H1 (cell line): ENCODE data around the gene EXOSC5. TPM values are rescaled to one million over a fixed set of nuclear protein-coding genes. Genes with fewer than 3 reads are reported as not detected.

Experiments used
- CTCF ChIA-PET: fragments of 300-600 bp; sonication (Branson Sonifier 250); formaldehyde crosslinking; loops from one replicate; lab custom pipeline; 2021; ENCODE audit not compliant: partially characterized antibody; lab: Charles Lee
- POLR2A ChIA-PET: fragments of 300-600 bp; sonication (Branson Sonifier 250); formaldehyde crosslinking; loops from one replicate; lab custom pipeline; 2021; ENCODE audit warnings: inconsistent platforms; ENCODE audit not compliant: partially characterized antibody; lab: Charles Lee
- DNase-seq, 2 experiments: peaks; one replicate each; pipeline versions ENCODE4 v3.0.0 to v3.0.0-alpha.2; 2010 to 2022; ENCODE audit warnings: low spot score in 2 of 2, low read depth in 1 of 2, mixed read lengths in 1 of 2
- FAIRE-seq: peaks from 2 replicates; lab custom pipeline; 2011; peaks lifted over from hg19 to GRCh38; lab: Jason Lieb, UNC
- H2AFZ ChIP-seq: 2 replicates; pipeline ENCODE4 v1.8.1; 2012; ENCODE audit warnings: low read length, inconsistent platforms
- H2AK5ac ChIP-seq: 2 replicates; pipeline ENCODE4 v1.6.1; 2013; ENCODE audit warnings: low read depth, low read length
- H2BK120ac ChIP-seq: replicated peaks from 2 replicates; pipeline ENCODE3; 2013; ENCODE audit warnings: low read depth, low read length, inconsistent platforms
- H2BK12ac ChIP-seq: 2 replicates; pipeline ENCODE4 v1.6.1; 2013; ENCODE audit warnings: low read depth, low read length
- H2BK15ac ChIP-seq: 2 replicates; pipeline ENCODE4 v1.6.1; 2013; ENCODE audit warnings: low read length
- H2BK20ac ChIP-seq: 2 replicates; pipeline ENCODE4 v1.6.1; 2013; ENCODE audit warnings: low read length
- H2BK5ac ChIP-seq: 2 replicates; pipeline ENCODE4 v1.6.1; 2013; ENCODE audit warnings: low read depth, low read length
- H3K14ac ChIP-seq: 2 replicates; pipeline ENCODE4 v1.6.1; 2013; ENCODE audit warnings: inconsistent platforms; ENCODE audit not compliant: insufficient read length
- H3K18ac ChIP-seq: 2 replicates; pipeline ENCODE4 v1.6.1; 2013; ENCODE audit warnings: low read length; ENCODE audit errors: extremely low read depth
- H3K23ac ChIP-seq: 2 replicates; pipeline ENCODE4 v1.6.1; 2013; ENCODE audit warnings: inconsistent platforms; ENCODE audit not compliant: insufficient read length
- H3K23me2 ChIP-seq: 2 replicates; pipeline ENCODE4 v1.6.1; 2013; ENCODE audit warnings: low read depth, low read length
- H3K27ac ChIP-seq: 2 replicates; pipeline ENCODE4 v1.6.1; 2011; ENCODE audit warnings: low read depth, low read length, inconsistent platforms
- H3K27me3 ChIP-seq, 4 experiments: replicated peaks in 1 of 4; 1 replicate in 1 of 4; 2 replicates in 3 of 4; pipeline versions ENCODE4 v1.6.1 to v1.8.1; 2011 to 2013; ENCODE audit warnings: low read length in 3 of 4, mild to moderate bottlenecking in 3 of 4, inconsistent platforms in 2 of 4, mixed read lengths in 2 of 4, moderate library complexity in 1 of 4; ENCODE audit not compliant: control insufficient read depth in 3 of 4, insufficient read depth in 3 of 4; ENCODE audit errors: extremely low read depth in 1 of 4
- H3K36me3 ChIP-seq, 4 experiments: 2 replicates each; pipeline versions ENCODE4 v1.6.1 to v1.8.1; 2011 to 2013; ENCODE audit warnings: mild to moderate bottlenecking in 4 of 4, low read length in 3 of 4, moderate library complexity in 2 of 4, control low read depth in 1 of 4, inconsistent platforms in 1 of 4; ENCODE audit not compliant: insufficient read depth in 4 of 4, control insufficient read depth in 2 of 4
- H3K4ac ChIP-seq: replicated peaks from 2 replicates; pipeline ENCODE3; 2013; ENCODE audit warnings: low read length, low read depth, mixed read lengths, inconsistent platforms; ENCODE audit not compliant: insufficient read length
- H3K4me1 ChIP-seq, 4 experiments: replicated peaks in 1 of 4; 1 replicate in 1 of 4; 2 replicates in 3 of 4; pipeline versions ENCODE4 v1.6.1 to v1.8.1; 2011 to 2013; ENCODE audit warnings: low read length in 3 of 4, inconsistent platforms in 2 of 4, mixed read lengths in 1 of 4; ENCODE audit not compliant: insufficient read depth in 4 of 4, control insufficient read depth in 3 of 4
- H3K4me2 ChIP-seq, 2 experiments: 2 replicates each; pipeline versions ENCODE4 v1.6.1 to v1.8.1; 2011 to 2013; ENCODE audit warnings: low read depth in 2 of 2, low read length in 2 of 2, control low read depth in 1 of 2, inconsistent platforms in 1 of 2, mild to moderate bottlenecking in 1 of 2; ENCODE audit not compliant: insufficient read depth in 1 of 2
- H3K4me3 ChIP-seq, 4 experiments: fragments of 200-600, 300-600 bp in 1 of 4; sonication (generic), shearing (Covaris generic), sonication (Bioruptor Twin) in 1 of 4; 2 replicates each; pipeline versions ENCODE4 v1.5.1 to v1.8.1; 2011 to 2016; ENCODE audit warnings: low read length in 4 of 4, low read depth in 3 of 4, control low read depth in 2 of 4, inconsistent platforms in 2 of 4, mild to moderate bottlenecking in 2 of 4, mixed read lengths in 1 of 4, moderate library complexity in 1 of 4; ENCODE audit not compliant: insufficient read depth in 2 of 4; ENCODE audit errors: extremely low read depth in 1 of 4
- H3K56ac ChIP-seq: replicated peaks from 2 replicates; pipeline ENCODE3; 2013; ENCODE audit warnings: low read depth, mild to moderate bottlenecking, mixed read lengths, low read length, inconsistent platforms; ENCODE audit not compliant: insufficient read length
- H3K79me1 ChIP-seq: 2 replicates; pipeline ENCODE4 v1.6.1; 2013; ENCODE audit warnings: low read depth, low read length, control low read depth
- H3K79me2 ChIP-seq, 2 experiments: 2 replicates each; pipeline versions ENCODE4 v1.6.1 to v1.8.1; 2012 to 2013; ENCODE audit warnings: low read length in 2 of 2, mild to moderate bottlenecking in 2 of 2, inconsistent platforms in 1 of 2; ENCODE audit not compliant: insufficient read depth in 2 of 2, control insufficient read depth in 1 of 2
- H3K9ac ChIP-seq, 4 experiments: replicated peaks in 1 of 4; 1 replicate in 1 of 4; 2 replicates in 3 of 4; pipeline versions ENCODE4 v1.6.1 to v1.8.1; 2011 to 2013; ENCODE audit warnings: low read depth in 3 of 4, low read length in 3 of 4, control low read depth in 2 of 4, mild to moderate bottlenecking in 2 of 4, moderate library complexity in 2 of 4, inconsistent platforms in 1 of 4; ENCODE audit errors: extremely low read depth in 1 of 4
- H3K9me3 ChIP-seq, 2 experiments: 2 replicates each; pipeline versions ENCODE4 v1.6.1 to v1.8.1; 2012 to 2013; ENCODE audit warnings: mild to moderate bottlenecking in 2 of 2, moderate library complexity in 2 of 2, control low read depth in 1 of 2, inconsistent platforms in 1 of 2, low read depth in 1 of 2, low read length in 1 of 2, mixed read lengths in 1 of 2; ENCODE audit not compliant: insufficient read depth in 2 of 2
- H4K20me1 ChIP-seq, 2 experiments: replicated peaks in 1 of 2; 2 replicates each; pipeline versions ENCODE3 to v1.8.1; 2011 to 2013; ENCODE audit warnings: inconsistent platforms in 2 of 2, low read length in 2 of 2, mild to moderate bottlenecking in 1 of 2; ENCODE audit not compliant: insufficient read depth in 2 of 2, control insufficient read depth in 1 of 2
- H4K5ac ChIP-seq: 2 replicates; pipeline ENCODE4 v1.6.1; 2013; ENCODE audit warnings: low read length, low read depth, mixed read lengths, inconsistent platforms; ENCODE audit not compliant: insufficient read length
- H4K8ac ChIP-seq: 2 replicates; pipeline ENCODE4 v1.8.0; 2013; ENCODE audit warnings: mild to moderate bottlenecking, moderate library complexity, low read length, inconsistent platforms; ENCODE audit not compliant: insufficient read depth; ENCODE audit errors: extremely low read depth
- H4K91ac ChIP-seq: replicated peaks from 2 replicates; pipeline ENCODE3; 2013; ENCODE audit warnings: low read length, mixed read lengths, inconsistent platforms; ENCODE audit not compliant: insufficient read length
- ATF3 ChIP-seq: IDR thresholded peaks from 2 replicates; pipeline ENCODE4 v1.6.1; 2011; ENCODE audit warnings: low read depth, mild to moderate bottlenecking, low read length; ENCODE audit not compliant: insufficient read depth
- BCL11A ChIP-seq, 2 experiments: IDR thresholded peaks; one replicate each; pipeline ENCODE4 v1.6.1; 2011; ENCODE audit warnings: low read depth in 2 of 2, low read length in 2 of 2, mild to moderate bottlenecking in 2 of 2
- EZH2 ChIP-seq: fragments of 200-600 bp; sonication (generic); IDR thresholded peaks from 2 replicates; pipeline ENCODE4 v1.7.1; 2012; ENCODE audit warnings: low read depth, mild to moderate bottlenecking, moderate library complexity, low read length, inconsistent platforms; ENCODE audit not compliant: severe bottlenecking
- HDAC2 ChIP-seq, 2 experiments: fragments of 300-600 bp in 1 of 2; sonication (generic) in 1 of 2; IDR thresholded peaks; 2 replicates each; pipeline ENCODE4 v1.6.1; 2011 to 2012; ENCODE audit warnings: low read depth in 2 of 2, low read length in 2 of 2, mild to moderate bottlenecking in 2 of 2, moderate library complexity in 2 of 2, borderline replicate concordance in 1 of 2, inconsistent platforms in 1 of 2
- JUN ChIP-seq: IDR thresholded peaks from 2 replicates; pipeline ENCODE4 v1.6.1; 2011; ENCODE audit warnings: low read depth, mild to moderate bottlenecking, improper control_type of control experiment, low read length
- KDM4A ChIP-seq: IDR thresholded peaks from one replicate; pipeline ENCODE4 v1.7.1; 2012; ENCODE audit warnings: low read depth, mild to moderate bottlenecking, moderate library complexity, low read length, inconsistent platforms; ENCODE audit not compliant: severe bottlenecking
- RBBP5 ChIP-seq: IDR thresholded peaks from 2 replicates; pipeline ENCODE4 v1.7.1; 2012; ENCODE audit warnings: low read depth, mild to moderate bottlenecking, inconsistent platforms, low read length, moderate library complexity, borderline replicate concordance
- WGBS, 2 experiments: shearing (Covaris generic) in 1 of 2; methylation state at CpG; one replicate each; pipeline versions ENCODE4 v1.1.6 to v1.1.7; 2013 to 2015; ENCODE audit warnings: low lambda C conversion rate in 2 of 2, mixed read lengths in 2 of 2, inconsistent platforms in 1 of 2, low coverage in 1 of 2, missing lambda C conversion rate in 1 of 2; ENCODE audit not compliant: insufficient replicate concordance in 2 of 2, insufficient coverage in 1 of 2, insufficient read length in 1 of 2; ENCODE audit errors: extremely low coverage in 1 of 2, missing lambda C conversion rate in 1 of 2; 5-methylcytosine and 5-hydroxymethylcytosine counted together
- polyA plus RNA-seq, 7 experiments: library from polyadenylated mRNA; depleted of rRNA in 3 of 7; stranded (reverse) in 5 of 7; unstranded in 2 of 7; fragments of >200 nt in 5 of 7; fragments of 200-250 nt in 2 of 7; gene quantifications; 1 replicate in 5 of 7; 2 replicates in 1 of 7; 4 replicates in 1 of 7; pipeline versions ENCODE4 v1.2.1 to v1.2.3, GENCODE V29; 2011 to 2013; ENCODE audit warnings: missing spikeins in 2 of 7, mixed read lengths in 2 of 7
- total RNA-seq: library from RNA; stranded (reverse); fragmentation: NEBNext Ultra II Directional; extraction: Animal tissue kit (Norgen Biotek cat#: 25700); gene quantifications from 2 replicates; pipeline ENCODE4 v1.2.1, GENCODE V29; 2021

The EXOSC5 gene
- total and polyA plus RNA-seq, 2 of the 8 experiments (the other 6 are each of a cell fraction or from before 2014, with no cell fraction given): 56.2 to 92.8 TPM

- Histone ChIP-seq H3K4me1 (peaks cover 0 to 14% (median 4%) of the 10 kb centered on the region in 4 experiments; a peak in 5 of 7 replicates), H3K36me3 (no peaks in the 10 kb centered on the region), H2BK120ac (no peak overlapping the region), H4K8ac (no peak overlapping the region; the same call in 1 of the 2 replicates), H3K14ac (no peak overlapping the region), H2BK12ac (peak overlapping the region; percentile 29; the same call in 1 of the 2 replicates), H3K23me2 (peaks cover 27% of the 10 kb centered on the region), H2AK5ac (no peak overlapping the region), H2AFZ (0 out of 2 replicates have a peak overlapping the region, but pooled peaks have one; percentile 27), H3K27ac (no peak overlapping the region), H3K9ac (no peak overlapping the region), H3K79me2 (no peaks in the 10 kb centered on the region), H3K27me3 (peaks cover 10 to 36% (median 28%) of the 10 kb centered on the region in 4 experiments), H3K23ac (no peak overlapping the region), H3K79me1 (no peaks in the 10 kb centered on the region), H3K56ac (no peak overlapping the region), H2BK20ac (no peak overlapping the region), H3K4me3 (peak overlapping the region; percentile 52 to 75 (median 70)), H4K91ac (no peak overlapping the region), H4K20me1 (peaks cover 0 to 4% of the 10 kb centered on the region in 2 experiments), H3K4me2 (peak overlapping the region; percentile 88 to 92), H4K5ac (no peak overlapping the region), H3K4ac (no peak overlapping the region), H3K18ac (no peak overlapping the region; the same call in none of the 2 replicates), H2BK15ac (no peak overlapping the region), H3K9me3 (no peaks in the 10 kb centered on the region), H2BK5ac (no peak overlapping the region)
- DNase-seq (peak in 1 of 2 experiments; percentile 78), FAIRE-seq (no peak)
- ChIA-PET POLR2A (interaction anchor here (0.6 to 5.4 kb wide), 9 partner anchors 12 to 511 kb away, joined by 3 to 29 read pairs (median 5); partner anchors contain the start of genes B3GNT8, B9D2 and CCDC97), CTCF (interaction anchor here (0.6 to 8.0 kb wide), 18 partner anchors 10 to 588 kb away, joined by 3 to 37 read pairs (median 4); partner anchors contain the start of genes B9D2 and DMAC2)
- 3% methylated on average over 50 of the region's 58 CpGs; no CpG with 5 or more reads in 1 of the 2 experiments for WGBS, 2 experiments
- no peak for TF ChIP-seq JUN
- TF ChIP-seq KDM4A: peak; percentile 81
- TF ChIP-seq RBBP5: no peak
- no peak for TF ChIP-seq ATF3
- TF ChIP-seq HDAC2 (IDR thresholded peaks at IDR 0.05; ENCODE audit: borderline replicate concordance in 1 of 2, low read depth in 2 of 2, low read length in 2 of 2): no peak
- peak; percentile 63 for TF ChIP-seq EZH2
- TF ChIP-seq BCL11A (IDR thresholded peaks at IDR 0.05; ENCODE audit: low read depth in 2 of 2, low read length in 2 of 2): no peak
Observed at GRCh38 chr19:41351339-41352245, 45.6 kb downstream of the EXOSC5 start.
